Mesenchymal stem cell (in vitro differentiated cells and primary cell): ENCODE results near the gene CCDC9B.
A peak's percentile ranks its signal among the peaks of the same experiment; 100 is the strongest.

ENCODE experiments used
- DNase-seq: peaks from one replicate; pipeline ENCODE4 v3.0.0-alpha.2; 2013
- H2AFZ ChIP-seq: one replicate; pipeline ENCODE4 v1.6.1; 2013; ENCODE audit warnings: low read depth, mild to moderate bottlenecking, control low read depth, inconsistent platforms, low read length, moderate library complexity
- H2AK5ac ChIP-seq: 2 replicates; pipeline ENCODE4 v1.6.1; 2013; ENCODE audit warnings: low read length, moderate library complexity, mild to moderate bottlenecking, inconsistent platforms; ENCODE audit not compliant: severe bottlenecking
- H2BK120ac ChIP-seq: one replicate; pipeline ENCODE4 v1.6.1; 2013; ENCODE audit warnings: low read depth, mild to moderate bottlenecking, inconsistent platforms, low read length, moderate library complexity
- H2BK12ac ChIP-seq, 2 experiments: one replicate each; pipeline ENCODE4 v1.6.1; 2013; ENCODE audit warnings: inconsistent platforms in 2 of 2, low read length in 2 of 2, mild to moderate bottlenecking in 2 of 2, moderate library complexity in 2 of 2, control low read depth in 1 of 2
- H2BK15ac ChIP-seq: one replicate; pipeline ENCODE4 v1.6.1; 2013; ENCODE audit warnings: mild to moderate bottlenecking, low read depth, inconsistent platforms; ENCODE audit not compliant: poor library complexity, severe bottlenecking
- H2BK5ac ChIP-seq: 2 replicates; pipeline ENCODE4 v1.6.1; 2013; ENCODE audit warnings: low read depth, mild to moderate bottlenecking, low read length, control low read depth, inconsistent platforms; ENCODE audit not compliant: poor library complexity, severe bottlenecking
- H3K14ac ChIP-seq, 2 experiments: one replicate each; pipeline ENCODE4 v1.6.1; 2013; ENCODE audit warnings: inconsistent platforms in 2 of 2, low read length in 2 of 2, control low read depth in 1 of 2, mild to moderate bottlenecking in 1 of 2, moderate library complexity in 1 of 2
- H3K18ac ChIP-seq, 2 experiments: one replicate each; pipeline ENCODE4 v1.6.1; 2013; ENCODE audit warnings: inconsistent platforms in 2 of 2, low read length in 2 of 2, control low read depth in 1 of 2, low read depth in 1 of 2, mild to moderate bottlenecking in 1 of 2
- H3K23ac ChIP-seq, 2 experiments: one replicate each; pipeline ENCODE4 v1.6.1; 2013; ENCODE audit warnings: inconsistent platforms in 2 of 2, low read length in 2 of 2, mild to moderate bottlenecking in 2 of 2, moderate library complexity in 2 of 2, control low read depth in 1 of 2
- H3K27ac ChIP-seq: 2 replicates; pipeline ENCODE4 v1.5.1; 2013; ENCODE audit warnings: mild to moderate bottlenecking, moderate library complexity, low read length, control low read depth, inconsistent platforms; ENCODE audit not compliant: poor library complexity, severe bottlenecking
- H3K27me3 ChIP-seq, 2 experiments: 2 replicates each; pipeline versions ENCODE4 v1.6.1 to v1.7.0; 2013; ENCODE audit warnings: low read length in 2 of 2, mild to moderate bottlenecking in 2 of 2, moderate library complexity in 2 of 2, control low read depth in 1 of 2, inconsistent platforms in 1 of 2; ENCODE audit not compliant: control insufficient read depth in 1 of 2, insufficient read depth in 1 of 2
- H3K36me3 ChIP-seq, 2 experiments: 2 replicates each; pipeline versions ENCODE4 v1.6.1 to v1.7.0; 2013; ENCODE audit warnings: low read length in 2 of 2, control low read depth in 1 of 2, inconsistent platforms in 1 of 2, low read depth in 1 of 2, mild to moderate bottlenecking in 1 of 2; ENCODE audit not compliant: insufficient read depth in 2 of 2, control insufficient read depth in 1 of 2
- H3K4ac ChIP-seq, 2 experiments: one replicate each; pipeline ENCODE4 v1.6.1; 2013; ENCODE audit warnings: inconsistent platforms in 2 of 2, low read length in 2 of 2, mild to moderate bottlenecking in 2 of 2, moderate library complexity in 2 of 2, control low read depth in 1 of 2, low read depth in 1 of 2
- H3K4me1 ChIP-seq: 2 replicates; pipeline ENCODE4 v1.6.1; 2013; ENCODE audit warnings: low read depth, low read length, control low read depth; ENCODE audit not compliant: control insufficient read depth, insufficient read depth
- H3K4me2 ChIP-seq: 2 replicates; pipeline ENCODE4 v1.6.1; 2013; ENCODE audit warnings: low read length, mild to moderate bottlenecking, inconsistent platforms; ENCODE audit not compliant: poor library complexity, severe bottlenecking
- H3K4me3 ChIP-seq, 2 experiments: 2 replicates each; pipeline versions ENCODE4 v1.5.1 to v1.7.0; 2013; ENCODE audit warnings: low read length in 2 of 2, mild to moderate bottlenecking in 2 of 2, control low read depth in 1 of 2, low read depth in 1 of 2; ENCODE audit not compliant: insufficient read depth in 1 of 2
- H3K79me1 ChIP-seq: replicated peaks from 2 replicates; pipeline ENCODE4 v1.6.1; 2013; ENCODE audit warnings: mild to moderate bottlenecking, control low read depth, low read length, inconsistent platforms; ENCODE audit not compliant: poor library complexity, severe bottlenecking
- H3K9ac ChIP-seq: 2 replicates; pipeline ENCODE4 v1.7.0; 2013; ENCODE audit warnings: mild to moderate bottlenecking, low read length, moderate library complexity
- H3K9me3 ChIP-seq: 2 replicates; pipeline ENCODE4 v1.7.0; 2013; ENCODE audit warnings: mild to moderate bottlenecking, low read length; ENCODE audit not compliant: control insufficient read depth
- H4K8ac ChIP-seq: one replicate; pipeline ENCODE4 v1.6.1; 2013; ENCODE audit warnings: inconsistent platforms, mild to moderate bottlenecking, low read length, moderate library complexity
- H4K91ac ChIP-seq: one replicate; pipeline ENCODE4 v1.6.1; 2013; ENCODE audit warnings: mild to moderate bottlenecking, low read length, inconsistent platforms
- WGBS: methylation state at CpG from one replicate; pipeline ENCODE4 v1.1.7; 2013; ENCODE audit warnings: mixed read lengths; 5-methylcytosine and 5-hydroxymethylcytosine counted together

CCDC9B gene

GRCh38 chr15:40330368-40330836 is 10.3 kb downstream of the CCDC9B start:
- Histone ChIP-seq H3K4me1 (peaks cover 47% of the 10 kb centered on the region), H2AK5ac (peak overlapping the region; percentile 51), H2BK120ac (peak overlapping the region; percentile 6), H3K23ac (no peak overlapping the region), H3K4ac (peak overlapping the region; percentile 50 to 84), H2AFZ (no peak overlapping the region), H2BK5ac (no peak overlapping the region), H4K8ac (peak overlapping the region; percentile 73), H3K79me1 (peaks cover 9% of the 10 kb centered on the region), H3K14ac (no peak overlapping the region), H3K4me3 (no peak overlapping the region), H3K27me3 (no peaks in the 10 kb centered on the region), H3K27ac (peak overlapping the region; percentile 95), H2BK15ac (peak overlapping the region; percentile 45), H3K36me3 (peaks cover 4 to 24% of the 10 kb centered on the region in 2 experiments), H2BK12ac (peak overlapping the region in 1 of 2 experiments; percentile 79), H3K18ac (peak overlapping the region; percentile 65 to 77), H4K91ac (peak overlapping the region; percentile 5), H3K4me2 (no peak overlapping the region), H3K9me3 (no peaks in the 10 kb centered on the region), H3K9ac (no peak overlapping the region)
- peak; percentile 90 for DNase-seq
- 42% methylated on average over 5 of the region's 5 CpGs for WGBS

- peaks cover 41% of the 10 kb centered on the region for H3K4me1 ChIP-seq
- no peak overlapping the region for H3K14ac ChIP-seq
- peak overlapping the region; percentile 65 to 93 for H2BK12ac ChIP-seq
- no peak overlapping the region for H3K4me2 ChIP-seq
- H2AK5ac ChIP-seq = peak overlapping the region; percentile 51
- H2BK5ac ChIP-seq = no peak overlapping the region
- peak overlapping the region; percentile 73 for H4K8ac ChIP-seq
- no peak overlapping the region for H3K23ac ChIP-seq
- H3K4ac ChIP-seq = peak overlapping the region in 1 of 2 experiments; percentile 50
- no peaks in the 10 kb centered on the region for H3K27me3 ChIP-seq
- H2BK120ac ChIP-seq = peak overlapping the region; percentile 42
- H3K79me1 ChIP-seq = peaks cover 8% of the 10 kb centered on the region
- H3K18ac ChIP-seq = peak overlapping the region; percentile 65 to 92
- peak; percentile 70 for DNase-seq
- no peak overlapping the region for H3K4me3 ChIP-seq
- H3K9me3 ChIP-seq = no peaks in the 10 kb centered on the region
- H4K91ac ChIP-seq = no peak overlapping the region
- peak overlapping the region; percentile 95 for H3K27ac ChIP-seq
- no peak overlapping the region for H3K9ac ChIP-seq
- H2BK15ac ChIP-seq = no peak overlapping the region
- H2AFZ ChIP-seq = no peak overlapping the region
- WGBS = 82% methylated on average over 7 of the region's 7 CpGs
- peaks cover 4 to 18% of the 10 kb centered on the region in 2 experiments for H3K36me3 ChIP-seq
Measured at GRCh38 chr15:40329804-40330203, 10.9 kb downstream of the CCDC9B start.

GRCh38 chr15:40328751-40329150 is 12.0 kb downstream of the CCDC9B start:
- Histone ChIP-seq H3K9ac (no peak overlapping the region), H2AK5ac (peak overlapping the region; percentile 94), H2AFZ (no peak overlapping the region), H3K27me3 (no peaks in the 10 kb centered on the region), H3K4me1 (peaks cover 31% of the 10 kb centered on the region), H2BK120ac (peak overlapping the region; percentile 76), H3K18ac (peak overlapping the region; percentile 81 to 95), H2BK15ac (no peak overlapping the region), H3K23ac (no peak overlapping the region), H3K27ac (peak overlapping the region; percentile 95), H3K4me3 (no peak overlapping the region), H4K8ac (peak overlapping the region; percentile 52), H3K9me3 (no peaks in the 10 kb centered on the region), H3K14ac (no peak overlapping the region), H3K4ac (peak overlapping the region; percentile 46 to 89), H3K79me1 (peaks cover 5% of the 10 kb centered on the region), H4K91ac (peak overlapping the region; percentile 76), H2BK12ac (peak overlapping the region; percentile 33 to 78), H3K36me3 (peaks cover 4 to 11% of the 10 kb centered on the region in 2 experiments), H2BK5ac (peak overlapping the region; percentile 91), H3K4me2 (peak overlapping the region; percentile 8)
- peak; percentile 51 for DNase-seq
- 53% methylated on average over 5 of the region's 5 CpGs for WGBS

DNA sequence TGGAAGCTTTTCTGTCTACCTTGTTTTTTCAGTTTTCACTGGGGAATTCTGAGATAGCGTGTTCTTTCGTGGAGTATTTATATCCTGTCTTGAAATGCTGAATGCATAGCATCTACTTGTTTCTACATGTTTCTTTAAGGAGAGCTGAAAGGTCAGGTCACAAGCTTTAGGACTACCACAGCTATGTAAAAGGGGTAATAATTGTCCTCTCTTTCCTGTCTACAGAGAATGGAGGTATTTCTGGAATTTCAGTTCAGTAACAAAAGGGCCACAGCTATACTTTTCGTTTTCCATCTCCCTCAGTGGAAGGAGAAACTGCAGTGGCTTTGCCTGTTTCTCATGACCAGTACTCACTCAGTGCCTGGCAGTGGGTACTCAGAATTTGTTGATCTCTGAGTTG is 12.6 kb downstream of the CCDC9B start:
- H3K9ac ChIP-seq = no peak overlapping the region
- peak overlapping the region; percentile 95 for H3K27ac ChIP-seq
- H2BK120ac ChIP-seq = peak overlapping the region; percentile 76
- peaks cover 5% of the 10 kb centered on the region for H3K79me1 ChIP-seq
- peaks cover 28% of the 10 kb centered on the region for H3K4me1 ChIP-seq
- no peak overlapping the region for H3K4me3 ChIP-seq
- 4% methylated on average over 3 of the region's 3 CpGs for WGBS
- peak overlapping the region; percentile 76 for H4K91ac ChIP-seq
- H3K27me3 ChIP-seq = no peaks in the 10 kb centered on the region
- peak overlapping the region in 1 of 2 experiments; percentile 13 for H3K14ac ChIP-seq
- peak overlapping the region; percentile 81 to 95 for H3K18ac ChIP-seq
- peak overlapping the region; percentile 33 to 78 for H2BK12ac ChIP-seq
- H3K9me3 ChIP-seq = no peaks in the 10 kb centered on the region
- DNase-seq = peak; percentile 84
- H2BK15ac ChIP-seq = peak overlapping the region; percentile 1
- H3K36me3 ChIP-seq = peaks cover 4 to 9% of the 10 kb centered on the region in 2 experiments
- H2AK5ac ChIP-seq = peak overlapping the region; percentile 94
- H4K8ac ChIP-seq = peak overlapping the region; percentile 83
- no peak overlapping the region for H2AFZ ChIP-seq
- peak overlapping the region; percentile 46 to 89 for H3K4ac ChIP-seq
- no peak overlapping the region for H3K23ac ChIP-seq
- H3K4me2 ChIP-seq = peak overlapping the region; percentile 8
- peak overlapping the region; percentile 91 for H2BK5ac ChIP-seq
